ENCODE data around the gene RPSA. TPM values are rescaled to one million over a fixed set of nuclear protein-coding genes. Genes with fewer than 3 reads are reported as not detected.

Gene RPSA
- total RNA-seq, 1 experiment from 2014 or later: 2,486 TPM

DNA sequence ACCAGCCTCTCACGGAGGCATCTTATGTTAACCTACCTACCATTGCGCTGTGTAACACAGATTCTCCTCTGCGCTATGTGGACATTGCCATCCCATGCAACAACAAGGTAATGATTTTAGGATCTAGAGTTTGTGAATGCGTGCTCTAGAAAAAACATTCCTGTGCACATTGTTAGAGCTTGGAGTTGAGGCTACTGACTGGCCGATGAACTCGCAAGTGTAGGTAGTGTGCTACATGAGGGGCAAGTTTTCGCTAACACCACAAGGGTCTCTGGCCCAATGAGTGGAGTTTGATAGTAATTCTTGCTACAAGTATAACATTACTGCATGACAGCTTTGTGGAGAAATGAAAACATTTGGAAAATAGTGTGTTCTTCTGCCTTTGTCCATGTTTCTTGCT lies 4.4 kb downstream of the RPSA start (continued):
- no peak for TF ChIP-seq REST (IDR thresholded peaks at IDR 0.05; ENCODE audit: low read depth)
- no peak for TF ChIP-seq SRF (IDR thresholded peaks at IDR 0.05; ENCODE audit: low read depth)
- TF ChIP-seq SP1 (IDR thresholded peaks at IDR 0.05; ENCODE audit: low read depth): no peak

- Histone ChIP-seq H3K9me2 (ENCODE audit: insufficient read depth) (no peaks in the 10 kb centered on the region), H2AFZ (ENCODE audit: low read depth, low read length, poor library complexity, severe bottlenecking) (no peak overlapping the region), H3K4me1 (ENCODE audit: control insufficient read depth in 1 of 2, insufficient read depth in 2 of 2, low read length in 2 of 2) (peaks cover 6 to 34% of the 10 kb centered on the region in 2 experiments; a peak in 3 of 4 replicates), H3K79me2 (ENCODE audit: insufficient read depth, low read length) (peaks cover 39% of the 10 kb centered on the region), H3K9ac (ENCODE audit: low read length) (no peak overlapping the region), H3K27me3 (ENCODE audit: insufficient read depth, low read length) (no peaks in the 10 kb centered on the region), H3K9me3 (ENCODE audit: control insufficient read depth in 1 of 2, insufficient read depth in 1 of 2, low read depth in 1 of 2, low read length in 2 of 2) (no peaks in the 10 kb centered on the region), H3K4me3 (replicated peaks in 1 of 2; ENCODE audit: low read depth in 1 of 2, low read length in 2 of 2) (no peak overlapping the region), H3K27ac (ENCODE audit: low read depth, low read length) (no peak overlapping the region), H4K20me1 (ENCODE audit: insufficient read depth) (peaks cover 52% of the 10 kb centered on the region; the same call in 1 of the 2 replicates), H3K4me2 (ENCODE audit: low read length) (no peak overlapping the region), H3K36me3 (ENCODE audit: control insufficient read depth in 1 of 2, insufficient read depth in 2 of 2, low read length in 2 of 2) (peaks cover 42 to 61% of the 10 kb centered on the region in 2 experiments)
- ATAC-seq (no peak), DNase-seq (ENCODE audit: low read depth, low spot score) (no peak)
- CTCF ChIA-PET: no interaction called here
- POLR2A ChIA-PET: interaction anchor here (1.9 kb wide), 1 partner anchor 11 kb away, joined by 4 read pairs; no protein-coding TSS in a partner anchor
- BruUV-seq (replicated peaks): no TSS peak
- intact Hi-C loops (cut with micrococcal nuclease): loop anchor here (10.0 kb wide), 1 partner anchor 902 kb away; no protein-coding TSS in a partner anchor
- TF ChIP-seq ELF1 (IDR thresholded peaks at IDR 0.05; ENCODE audit: borderline replicate concordance, low read depth): no peak
- no peak for TF ChIP-seq YY1 (IDR thresholded peaks at IDR 0.05; ENCODE audit: extremely low read depth, insufficient replicate concordance, low read depth, low read length)
- no peak for TF ChIP-seq RAD21 (IDR thresholded peaks at IDR 0.05; ENCODE audit: low read depth)
- TF ChIP-seq REST (IDR thresholded peaks at IDR 0.05; ENCODE audit: low read depth): no peak
- no peak for TF ChIP-seq CBX3 (IDR thresholded peaks at IDR 0.05; ENCODE audit: low read depth)
- TF ChIP-seq, protein P1, sequence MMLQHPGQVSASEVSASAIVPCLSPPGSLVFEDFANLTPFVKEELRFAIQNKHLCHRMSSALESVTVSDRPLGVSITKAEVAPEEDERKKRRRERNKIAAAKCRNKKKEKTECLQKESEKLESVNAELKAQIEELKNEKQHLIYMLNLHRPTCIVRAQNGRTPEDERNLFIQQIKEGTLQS (IDR thresholded peaks at IDR 0.05): no peak
- TF ChIP-seq SIN3A (IDR thresholded peaks at IDR 0.05; ENCODE audit: low read depth): no peak
- RAD21 ChIA-PET (ENCODE audit: low non-redundant PET in 1 of 2, low total read pairs in 2 of 2, uncharacterized antibody in 2 of 2, unreplicated experiment in 2 of 2): no interaction called here
These were observed 6.2 kb downstream of the RPSA start for GRCh38 chr3:39412668-39413260.
